Gastrocnemius medialis (tissue), 4 donors: ENCODE data around the gene ZSWIM4. TPM values are rescaled to one million over a fixed set of nuclear protein-coding genes. Genes with fewer than 3 reads are reported as not detected.

Source experiments
- ATAC-seq, 2 donors: fragments of 150-250 bp; one replicate each; pipeline ENCODE4 v1.9.1; 2016
- DNase-seq, 2 donors: peaks; one replicate each; pipeline ENCODE4 v3.0.0-alpha.2; 2019
- H3K27ac ChIP-seq, 4 donors: fragments of 200-600 bp; sonication (generic); 1 replicate in 1 of 4; 2 replicates in 3 of 4; pipeline ENCODE4 v1.5.1; 2016 to 2018; ENCODE audit warnings: mild to moderate bottlenecking in 2 of 4, moderate library complexity in 1 of 4
- H3K27me3 ChIP-seq, 3 donors: fragments of 200-600 bp; sonication (generic) in 2 of 3; 1 replicate in 1 of 3; 2 replicates in 2 of 3; pipeline versions ENCODE4 v1.5.1 to v1.6.0; 2016 to 2019; ENCODE audit warnings: mild to moderate bottlenecking in 1 of 3, moderate library complexity in 1 of 3
- H3K36me3 ChIP-seq, 2 donors: fragments of 200-600 bp; sonication (generic) in 1 of 2; one replicate each; pipeline ENCODE4 v1.5.1; 2017 to 2018
- H3K4me1 ChIP-seq, 2 donors: fragments of 200-600 bp; sonication (generic) in 1 of 2; one replicate each; pipeline ENCODE4 v1.5.1; 2016 to 2017; ENCODE audit warnings: mild to moderate bottlenecking in 2 of 2
- H3K4me3 ChIP-seq, 4 donors: fragments of 200-600 bp; sonication (generic) in 3 of 4; 1 replicate in 1 of 4; 2 replicates in 3 of 4; pipeline ENCODE4 v1.5.1; 2016 to 2019; ENCODE audit warnings: mild to moderate bottlenecking in 2 of 4
- H3K9me3 ChIP-seq, 3 donors: fragments of 200-600 bp; sonication (generic) in 2 of 3; 1 replicate in 1 of 3; 2 replicates in 2 of 3; pipeline ENCODE4 v1.5.1; 2016 to 2019
- POLR2A ChIP-seq, 2 donors: fragments of 450-650 bp; IDR thresholded peaks; one replicate each; pipeline ENCODE4 v1.6.1; 2017; ENCODE audit warnings: antibody characterized with exemption in 2 of 2, mild to moderate bottlenecking in 2 of 2, moderate library complexity in 2 of 2
- in situ Hi-C, 4 donors: fragments of 200-750 bp; cut with MboI; loops; one replicate each; pipeline versions ENCODE4 v1.15.0 to v1.8.0; 2017; ENCODE audit warnings: low sequenced_read_pairs in 4 of 4
- intact Hi-C: fragments of 100-400 bp; cut with DNase I; formaldehyde crosslinking; loops from one replicate; pipeline ENCODE4 v1.15.1; 2023; ENCODE audit warnings: low total_unique reads
- total RNA-seq, 4 donors: library from RNA; depleted of rRNA; stranded (reverse); fragments of >200 nt; gene quantifications; one replicate each; pipeline versions ENCODE4 v1.1.0 to v1.2.3, GENCODE V29; 2016
- TF ChIP-seq, protein P1 (sequence below), 5 experiments: fragments of 450-650 bp in 3 of 5; fragments of 200-600 bp in 2 of 5; sonication (generic) in 2 of 5; IDR thresholded peaks in 4 of 5; conservative IDR thresholded peaks in 1 of 5; 1 replicate in 4 of 5; 2 replicates in 1 of 5; pipeline ENCODE4 v1.5.1; 2016 to 2019; ENCODE audit warnings: antibody characterized with exemption in 5 of 5, mild to moderate bottlenecking in 3 of 5, moderate library complexity in 3 of 5

Gene ZSWIM4
- total RNA-seq, 4 donors from 2014 or later = 3.9 to 6.3 (median 5.0) TPM

DNA sequence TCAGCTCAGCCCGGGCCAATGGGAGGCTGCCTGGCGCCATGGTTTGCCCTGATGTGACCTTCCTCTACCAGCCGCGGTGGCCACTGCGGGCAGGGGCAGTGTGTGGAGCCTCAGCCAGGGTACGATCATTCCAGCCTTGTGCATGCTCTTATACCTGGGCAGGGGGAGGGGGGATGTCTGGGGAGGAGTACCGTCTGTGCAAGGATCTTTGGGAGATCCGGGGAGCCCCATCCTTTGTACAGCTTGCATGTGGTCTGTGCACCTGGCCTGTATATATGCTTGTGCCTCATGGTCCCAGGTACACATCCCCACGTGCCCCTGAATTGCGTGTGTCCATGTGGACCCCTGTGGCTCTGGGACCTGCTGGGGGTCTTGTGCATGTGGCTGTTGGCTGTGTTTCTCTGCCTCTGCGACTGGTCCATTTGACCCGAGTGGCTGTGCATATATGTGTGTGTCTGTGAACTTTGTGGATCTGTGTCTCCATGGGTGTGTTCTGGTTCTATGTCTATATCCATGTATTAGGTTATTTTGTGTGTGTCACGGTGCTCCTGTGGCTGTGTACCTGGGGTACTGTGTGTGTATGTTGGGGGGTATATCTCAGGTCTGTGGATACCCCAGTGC, 68.9 kb downstream of the ZSWIM4 start:
- DNase-seq = no peak
- in situ Hi-C loops = loop anchor here (5.0 to 25.0 kb wide), 6 partner anchors 77 to 577 kb away; partner anchors contain the start of gene C19orf53 (in 1 of the 4)
- Histone ChIP-seq H3K4me3 (no peak overlapping the region), H3K27ac (no peak overlapping the region), H3K36me3 (no peaks in the 10 kb centered on the region), H3K9me3 (no peaks in the 10 kb centered on the region), H3K27me3 (peaks cover 5 to 9% (median 9%) of the 10 kb centered on the region in 3 donors), H3K4me1 (peaks cover 7 to 18% of the 10 kb centered on the region in 2 donors)
- no peak for ATAC-seq
- intact Hi-C loops = no loop called here
- TF ChIP-seq, protein P1, sequence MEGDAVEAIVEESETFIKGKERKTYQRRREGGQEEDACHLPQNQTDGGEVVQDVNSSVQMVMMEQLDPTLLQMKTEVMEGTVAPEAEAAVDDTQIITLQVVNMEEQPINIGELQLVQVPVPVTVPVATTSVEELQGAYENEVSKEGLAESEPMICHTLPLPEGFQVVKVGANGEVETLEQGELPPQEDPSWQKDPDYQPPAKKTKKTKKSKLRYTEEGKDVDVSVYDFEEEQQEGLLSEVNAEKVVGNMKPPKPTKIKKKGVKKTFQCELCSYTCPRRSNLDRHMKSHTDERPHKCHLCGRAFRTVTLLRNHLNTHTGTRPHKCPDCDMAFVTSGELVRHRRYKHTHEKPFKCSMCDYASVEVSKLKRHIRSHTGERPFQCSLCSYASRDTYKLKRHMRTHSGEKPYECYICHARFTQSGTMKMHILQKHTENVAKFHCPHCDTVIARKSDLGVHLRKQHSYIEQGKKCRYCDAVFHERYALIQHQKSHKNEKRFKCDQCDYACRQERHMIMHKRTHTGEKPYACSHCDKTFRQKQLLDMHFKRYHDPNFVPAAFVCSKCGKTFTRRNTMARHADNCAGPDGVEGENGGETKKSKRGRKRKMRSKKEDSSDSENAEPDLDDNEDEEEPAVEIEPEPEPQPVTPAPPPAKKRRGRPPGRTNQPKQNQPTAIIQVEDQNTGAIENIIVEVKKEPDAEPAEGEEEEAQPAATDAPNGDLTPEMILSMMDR (IDR thresholded peaks at IDR 0.05 in 4 of 5, conservative IDR thresholded peaks at IDR 0.05 in 1 of 5) = no peak
- TF ChIP-seq POLR2A (IDR thresholded peaks at IDR 0.05) = no peak

DNA sequence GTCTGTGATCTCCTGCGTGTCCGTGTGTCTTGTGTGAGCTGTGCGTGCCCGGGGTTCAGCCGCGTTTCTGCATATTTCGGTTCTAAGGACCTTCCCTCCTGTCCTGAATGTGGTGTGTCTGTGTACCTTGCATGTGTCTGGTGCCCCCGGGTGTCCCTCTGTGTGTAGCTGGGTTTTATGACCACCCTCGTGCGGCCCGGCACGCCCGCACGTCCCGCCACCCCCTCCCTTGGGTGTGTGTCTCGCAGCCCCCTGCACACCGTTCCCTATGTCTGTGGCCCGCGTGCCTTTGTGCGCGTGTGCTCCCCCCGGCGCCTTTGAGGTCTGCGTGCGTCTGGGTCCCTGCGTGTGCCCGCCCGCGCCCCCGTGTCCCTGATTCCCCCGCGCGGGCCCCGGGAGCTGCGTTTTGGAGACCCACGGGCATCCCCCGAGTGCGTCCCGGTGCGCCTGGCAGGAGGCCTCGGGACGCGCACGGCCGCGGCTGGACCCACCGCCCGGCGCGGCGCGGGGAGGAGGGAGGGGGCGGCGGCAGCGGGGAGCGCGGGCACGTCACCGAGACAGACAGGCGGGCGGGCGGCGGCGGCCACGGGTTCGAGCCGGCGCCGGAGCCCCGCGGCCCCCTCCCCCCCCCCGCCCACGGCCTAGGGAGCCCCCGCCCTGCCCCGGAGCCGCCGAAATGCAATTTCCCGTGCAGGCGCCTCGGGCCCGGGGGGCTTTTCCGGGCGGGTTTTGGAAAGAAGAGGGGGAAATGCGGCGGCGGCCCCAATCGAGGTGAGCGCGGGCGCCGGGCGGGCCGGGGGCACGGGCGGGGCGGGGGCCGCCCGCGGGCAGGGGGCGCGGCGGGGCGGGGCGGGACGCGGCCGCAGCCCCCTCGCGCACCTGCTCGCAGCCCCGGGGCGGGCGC, 69.7 kb downstream of the ZSWIM4 start:
- Histone ChIP-seq H3K4me3 (peak overlapping the region; percentile 47 to 63 (median 51)), H3K4me1 (peaks cover 7 to 18% of the 10 kb centered on the region in 2 donors), H3K27ac (no peak overlapping the region), H3K9me3 (no peaks in the 10 kb centered on the region), H3K36me3 (no peaks in the 10 kb centered on the region), H3K27me3 (peaks cover 5 to 9% (median 9%) of the 10 kb centered on the region in 3 donors)
- no peak for TF ChIP-seq POLR2A (IDR thresholded peaks at IDR 0.05)
- TF ChIP-seq, protein P1 (IDR thresholded peaks at IDR 0.05 in 4 of 5, conservative IDR thresholded peaks at IDR 0.05 in 1 of 5) = no peak
- in situ Hi-C loops (loop anchor here (5.0 to 25.0 kb wide), 6 partner anchors 78 to 578 kb away; partner anchors contain the start of gene C19orf53 (in 1 of the 4)), intact Hi-C loops (no loop called here)
- ATAC-seq (no peak), DNase-seq (no peak)

DNA sequence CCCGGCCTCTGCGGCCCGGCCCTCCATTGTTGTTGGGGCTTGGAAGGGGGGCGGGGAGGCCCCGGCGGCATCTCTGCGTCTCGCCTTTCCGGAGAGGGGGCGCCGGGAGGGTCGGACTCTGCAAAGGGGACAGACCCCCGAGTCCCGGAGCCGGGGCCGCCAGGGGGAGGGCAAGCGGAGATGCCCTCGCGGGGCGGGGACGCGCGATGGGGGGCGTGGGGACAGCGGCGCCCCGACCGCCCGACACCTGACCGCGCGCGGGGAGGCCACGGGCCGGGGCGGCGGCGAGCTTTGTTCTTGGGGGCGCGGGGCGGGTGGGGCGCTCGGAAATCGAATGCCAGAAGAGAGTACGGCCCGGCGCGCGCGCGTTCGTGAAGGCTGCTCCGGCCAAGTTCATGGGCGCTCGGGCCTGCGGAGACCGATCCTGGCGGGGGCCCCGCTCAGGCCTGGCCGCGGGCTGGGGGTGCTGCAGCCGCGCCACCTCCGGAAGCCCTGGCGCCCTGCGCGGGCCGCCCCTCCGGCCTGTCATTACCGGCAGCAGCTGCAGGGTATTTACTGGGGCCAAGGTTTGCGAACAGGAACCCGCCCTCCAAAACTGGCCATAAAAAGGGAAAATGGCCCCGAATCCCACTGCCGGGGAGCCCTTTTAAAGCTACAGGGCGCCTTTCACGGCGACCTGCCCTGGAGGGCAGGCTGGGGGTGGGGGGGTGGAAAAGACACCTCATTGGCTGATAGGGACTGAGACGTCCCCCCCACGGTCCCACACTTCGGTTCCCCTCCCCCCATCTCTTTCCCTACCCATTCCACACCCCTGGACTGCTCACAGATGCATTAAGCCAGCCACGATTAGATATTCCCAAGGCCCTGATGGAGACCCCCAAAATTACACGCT, 70.6 kb downstream of the ZSWIM4 start:
- Histone ChIP-seq H3K4me3 (peak overlapping the region; percentile 47 to 63 (median 51)), H3K27ac (no peak overlapping the region), H3K9me3 (no peaks in the 10 kb centered on the region), H3K36me3 (no peaks in the 10 kb centered on the region), H3K4me1 (peaks cover 7 to 18% of the 10 kb centered on the region in 2 donors), H3K27me3 (peaks cover 5 to 9% (median 9%) of the 10 kb centered on the region in 3 donors)
- ATAC-seq (no peak), DNase-seq (no peak)
- TF ChIP-seq, protein P1 (IDR thresholded peaks at IDR 0.05 in 4 of 5, conservative IDR thresholded peaks at IDR 0.05 in 1 of 5) = no peak
- TF ChIP-seq POLR2A (IDR thresholded peaks at IDR 0.05) = no peak
- intact Hi-C loops = no loop called here
- in situ Hi-C loops = loop anchor here (10.0 to 25.0 kb wide), 4 partner anchors 91 to 579 kb away; partner anchors contain the start of gene C19orf53 (in 1 of the 4)

DNA sequence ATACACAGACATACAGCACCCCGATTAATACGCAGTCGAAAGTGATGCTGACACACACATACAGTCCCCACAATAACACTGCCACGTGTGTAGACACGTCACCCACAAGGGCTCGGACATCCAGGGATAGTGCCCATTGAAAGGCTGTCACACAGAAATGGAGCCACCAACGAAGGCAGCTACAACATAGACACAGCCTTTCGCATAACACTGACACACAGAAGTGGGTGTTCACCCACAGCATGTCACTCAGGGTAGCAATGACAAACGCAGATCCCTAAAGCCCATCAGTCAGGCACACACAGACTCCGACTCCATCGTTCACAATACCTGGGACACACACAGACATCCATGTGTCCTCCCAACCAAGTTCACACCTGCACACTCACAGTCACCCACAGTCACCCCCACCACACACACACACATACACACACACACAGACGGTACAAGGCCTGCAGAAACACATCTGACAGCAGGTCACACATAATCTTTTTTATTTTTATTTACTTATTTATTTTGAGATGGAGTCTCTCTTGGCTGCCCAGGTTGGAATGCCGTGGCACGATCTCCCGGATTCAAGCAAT, 71.3 kb downstream of the ZSWIM4 start:
- intact Hi-C loops (no loop called here), in situ Hi-C loops (loop anchor here (10.0 to 25.0 kb wide), 4 partner anchors 92 to 579 kb away; partner anchors contain the start of gene C19orf53 (in 1 of the 4))
- Histone ChIP-seq H3K27me3 (peaks cover 5 to 9% (median 9%) of the 10 kb centered on the region in 3 donors), H3K36me3 (no peaks in the 10 kb centered on the region), H3K4me1 (peaks cover 7 to 11% of the 10 kb centered on the region in 2 donors), H3K4me3 (peak overlapping the region in 2 of 4 donors; percentile 47 to 63), H3K9me3 (no peaks in the 10 kb centered on the region), H3K27ac (no peak overlapping the region)
- DNase-seq = no peak
- TF ChIP-seq, protein P1 (IDR thresholded peaks at IDR 0.05 in 4 of 5, conservative IDR thresholded peaks at IDR 0.05 in 1 of 5) = no peak
- TF ChIP-seq POLR2A (IDR thresholded peaks at IDR 0.05) = no peak
- ATAC-seq = no peak
